ENCODE data around the gene TAT. TPM values are rescaled to one million over a fixed set of nuclear protein-coding genes. Genes with fewer than 3 reads are reported as not detected.

Gene TAT
- polyA plus RNA-seq, 1 of the 3 experiments (the other 2 are of a cell fraction): not detected

GRCh38 chr16:71559855-71560254 lies 17.0 kb downstream of the TAT start:
- H2AFZ ChIP-seq (ENCODE audit: low read depth): no peak overlapping the region
- H3K4me3 ChIP-seq (ENCODE audit: low read depth in 2 of 2, low read length in 1 of 2): no peak overlapping the region
- H3K27me3 ChIP-seq (ENCODE audit: insufficient read depth): no peaks in the 10 kb centered on the region
- peaks cover 0 to 6% of the 10 kb centered on the region in 2 experiments; a peak in 2 of 4 replicates for H3K4me1 ChIP-seq (ENCODE audit: control insufficient read depth in 1 of 2, insufficient read depth in 2 of 2, low read depth in 1 of 2, low read length in 1 of 2)
- ChIA-PET CTCF (no interaction called here), POLR2A (no interaction called here)
- no peak for TF ChIP-seq RCOR1 (IDR thresholded peaks at IDR 0.05; ENCODE audit: low read length)
- no peak for TF ChIP-seq RFX5 (IDR thresholded peaks at IDR 0.05; ENCODE audit: low read length)
- no peak for TF ChIP-seq IRF3 (IDR thresholded peaks at IDR 0.05; ENCODE audit: low read depth, low read length)
- no peak for TF ChIP-seq USF2 (IDR thresholded peaks at IDR 0.05; ENCODE audit: borderline replicate concordance, low read depth, low read length)
- TF ChIP-seq TAF1 (IDR thresholded peaks at IDR 0.05; ENCODE audit: borderline replicate concordance, low read depth, low read length): no peak
- no peak for TF ChIP-seq TCF12 (IDR thresholded peaks at IDR 0.05)
- no peak for TF ChIP-seq FOSL2 (IDR thresholded peaks at IDR 0.05; ENCODE audit: borderline replicate concordance, low read depth)
- no peak for TF ChIP-seq MXI1 (IDR thresholded peaks at IDR 0.05; ENCODE audit: low read depth, low read length)
- TF ChIP-seq MEF2A (IDR thresholded peaks at IDR 0.05; ENCODE audit: borderline replicate concordance, low read depth): no peak
- no peak for TF ChIP-seq NFIC (IDR thresholded peaks at IDR 0.05; ENCODE audit: borderline replicate concordance)
- no peak for TF ChIP-seq YY1 (IDR thresholded peaks at IDR 0.05; ENCODE audit: low read depth)
- no peak for TF ChIP-seq ZBTB33 (IDR thresholded peaks at IDR 0.05; ENCODE audit: borderline replicate concordance, low read depth)
- no peak for TF ChIP-seq POLR2AphosphoS5 (IDR thresholded peaks at IDR 0.05; ENCODE audit: low read depth, low read length)
- TF ChIP-seq USF1 (IDR thresholded peaks at IDR 0.05; ENCODE audit: borderline replicate concordance, low read depth): no peak
- TF ChIP-seq CTCF (IDR thresholded peaks at IDR 0.05): no peak
- TF ChIP-seq MAX (IDR thresholded peaks at IDR 0.05; ENCODE audit: low read depth): no peak
- TF ChIP-seq SIN3A (IDR thresholded peaks at IDR 0.05; ENCODE audit: borderline replicate concordance, low read depth, low read length): no peak
- no peak for TF ChIP-seq REST (IDR thresholded peaks at IDR 0.05; ENCODE audit: low read depth, low read length)
- no peak for TF ChIP-seq EZH2phosphoT487 (IDR thresholded peaks at IDR 0.05; ENCODE audit: borderline replicate concordance, low read depth)
- TF ChIP-seq ELF1 (IDR thresholded peaks at IDR 0.05): no peak
- no peaks in the 10 kb centered on the region for H3K79me2 ChIP-seq (ENCODE audit: insufficient read depth)
- H3K27ac ChIP-seq (ENCODE audit: low read depth in 2 of 2, low read length in 1 of 2): no peak overlapping the region
- H3K9me3 ChIP-seq: peaks cover 5% of the 10 kb centered on the region; the same call in 1 of the 2 replicates
- DNase-seq: no peak
- no peaks in the 10 kb centered on the region for H3F3A ChIP-seq (replicated peaks; ENCODE audit: insufficient read depth)
- H4K20me1 ChIP-seq (ENCODE audit: insufficient read depth): no peaks in the 10 kb centered on the region
- H3K9ac ChIP-seq: no peak overlapping the region
- H3K4me2 ChIP-seq: no peak overlapping the region
- peaks cover 0 to 6% of the 10 kb centered on the region in 2 experiments for H3K36me3 ChIP-seq (replicated peaks in 1 of 2; ENCODE audit: control insufficient read depth in 1 of 2, insufficient read depth in 2 of 2, low read length in 1 of 2)
- H3K9me2 ChIP-seq: no peaks in the 10 kb centered on the region
